MCF 10A (cell line): ENCODE data around the gene GPALPP1. TPM values are rescaled to one million over a fixed set of nuclear protein-coding genes. Genes with fewer than 3 reads are reported as not detected.

Source experiments
- BruUV-seq: library from RNA; stranded (reverse); fragments of 400-500 nt; replicated peaks from 2 replicates; lab custom pipeline; 2021; lab: Mats Ljungman, UMichigan
- CTCF ChIA-PET: fragments of 300-600 bp; sonication (Branson Sonifier 250); formaldehyde crosslinking; extraction: SDS; loops from one replicate; lab custom pipeline; 2021; ENCODE audit warnings: antibody characterized with exemption, inconsistent platforms; lab: Yijun Ruan, JAX
- POLR2A ChIA-PET: fragments of 300-600, 350-650 bp; sonication (Branson Sonifier 250); formaldehyde crosslinking; extraction: SDS; loops from one replicate; lab custom pipeline; 2020; ENCODE audit warnings: antibody characterized with exemption, inconsistent platforms; lab: Yijun Ruan, JAX
- DNase-seq: peaks from one replicate; pipeline ENCODE4 v3.0.0-alpha.2; 2018; ENCODE audit not compliant: unreplicated experiment
- H3K27ac Mint-ChIP-seq: one replicate; pipeline ENCODE4 v1.8.0; 2022; ENCODE audit warnings: mild to moderate bottlenecking, low read depth, mixed read lengths; ENCODE audit not compliant: unreplicated experiment
- H3K27me3 Mint-ChIP-seq: one replicate; pipeline ENCODE4 v1.8.0; 2022; ENCODE audit warnings: mixed read lengths; ENCODE audit not compliant: insufficient read depth, unreplicated experiment
- H3K36me3 Mint-ChIP-seq: one replicate; pipeline ENCODE4 v1.8.0; 2022; ENCODE audit warnings: mild to moderate bottlenecking, moderate library complexity, mixed read lengths; ENCODE audit not compliant: insufficient read depth, unreplicated experiment
- H3K4me1 Mint-ChIP-seq: one replicate; pipeline ENCODE4 v1.8.0; 2022; ENCODE audit warnings: mixed read lengths; ENCODE audit not compliant: insufficient read depth, unreplicated experiment
- H3K4me3 Mint-ChIP-seq: one replicate; pipeline ENCODE4 v1.8.0; 2022; ENCODE audit warnings: mild to moderate bottlenecking, moderate library complexity, mixed read lengths; ENCODE audit not compliant: unreplicated experiment
- H3K9me3 Mint-ChIP-seq: one replicate; pipeline ENCODE4 v1.8.0; 2022; ENCODE audit warnings: mixed read lengths; ENCODE audit not compliant: unreplicated experiment
- intact Hi-C: fragments of 100-400 bp; cut with micrococcal nuclease; formaldehyde crosslinking; loops from 2 replicates; pipeline ENCODE4 v1.14.1; 2022
- total RNA-seq: library from RNA; stranded (reverse); gene quantifications from 2 replicates; pipeline ENCODE4 v1.2.3, GENCODE V29; 2022
- TF ChIP-seq, protein P1 (sequence below): fragments of 200-600 bp; IDR thresholded peaks from one replicate; pipeline ENCODE4 v1.8.0; 2022; ENCODE audit warnings: antibody characterized with exemption, mild to moderate bottlenecking; ENCODE audit not compliant: unreplicated experiment

The GPALPP1 gene
- total RNA-seq, 1 experiment from 2014 or later = 21.0 TPM

DNA sequence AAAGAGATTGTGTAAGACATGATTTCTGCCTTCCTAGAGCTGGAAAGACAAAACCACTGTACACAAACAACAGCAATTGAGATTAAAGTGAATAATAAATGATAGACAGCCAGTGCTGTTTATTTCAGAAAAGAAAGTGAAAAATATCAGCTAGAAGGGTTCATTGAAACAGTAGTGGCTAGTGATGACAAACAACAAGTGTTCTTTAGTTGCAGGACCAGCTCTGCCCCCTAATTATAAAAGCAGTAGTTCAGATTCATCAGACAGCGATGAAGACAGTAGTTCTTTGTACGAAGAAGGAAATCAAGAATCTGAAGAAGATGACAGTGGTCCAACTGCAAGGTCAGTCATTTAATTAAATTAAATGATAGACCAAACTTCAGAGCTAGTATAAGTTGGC is 14.8 kb downstream of the GPALPP1 start:
- TF ChIP-seq, protein P1, sequence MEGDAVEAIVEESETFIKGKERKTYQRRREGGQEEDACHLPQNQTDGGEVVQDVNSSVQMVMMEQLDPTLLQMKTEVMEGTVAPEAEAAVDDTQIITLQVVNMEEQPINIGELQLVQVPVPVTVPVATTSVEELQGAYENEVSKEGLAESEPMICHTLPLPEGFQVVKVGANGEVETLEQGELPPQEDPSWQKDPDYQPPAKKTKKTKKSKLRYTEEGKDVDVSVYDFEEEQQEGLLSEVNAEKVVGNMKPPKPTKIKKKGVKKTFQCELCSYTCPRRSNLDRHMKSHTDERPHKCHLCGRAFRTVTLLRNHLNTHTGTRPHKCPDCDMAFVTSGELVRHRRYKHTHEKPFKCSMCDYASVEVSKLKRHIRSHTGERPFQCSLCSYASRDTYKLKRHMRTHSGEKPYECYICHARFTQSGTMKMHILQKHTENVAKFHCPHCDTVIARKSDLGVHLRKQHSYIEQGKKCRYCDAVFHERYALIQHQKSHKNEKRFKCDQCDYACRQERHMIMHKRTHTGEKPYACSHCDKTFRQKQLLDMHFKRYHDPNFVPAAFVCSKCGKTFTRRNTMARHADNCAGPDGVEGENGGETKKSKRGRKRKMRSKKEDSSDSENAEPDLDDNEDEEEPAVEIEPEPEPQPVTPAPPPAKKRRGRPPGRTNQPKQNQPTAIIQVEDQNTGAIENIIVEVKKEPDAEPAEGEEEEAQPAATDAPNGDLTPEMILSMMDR = no peak
- no peak for DNase-seq
- Mint-ChIP-seq H3K36me3 (peaks cover 55% of the 10 kb centered on the region), H3K4me3 (no peak overlapping the region), H3K27me3 (no peaks in the 10 kb centered on the region), H3K9me3 (no peaks in the 10 kb centered on the region), H3K27ac (no peak overlapping the region), H3K4me1 (no peaks in the 10 kb centered on the region)
- CTCF ChIA-PET = interaction anchor here (1.0 kb wide), 1 partner anchor 306 kb away, joined by 3 read pairs; no protein-coding TSS in a partner anchor
- no TSS peak for BruUV-seq
- POLR2A ChIA-PET = no interaction called here
- intact Hi-C loops = no loop called here

DNA sequence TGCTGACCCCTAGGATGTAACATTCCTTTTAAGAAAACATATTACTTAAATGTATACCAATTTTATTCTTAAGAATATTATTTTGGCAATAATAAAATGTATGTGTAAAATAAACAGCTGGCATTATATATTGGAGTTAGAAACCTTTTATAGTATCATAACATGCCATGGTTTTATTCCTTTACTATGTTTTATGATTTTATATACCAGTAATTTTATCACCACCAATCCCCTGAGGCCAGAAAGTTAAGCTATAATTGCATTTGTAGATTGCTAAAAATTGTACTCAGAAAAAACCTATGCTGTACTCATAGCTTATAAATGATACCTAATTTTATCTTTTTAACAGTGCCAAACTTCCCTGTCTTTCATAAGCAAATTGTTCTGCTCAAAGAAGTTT is 17.9 kb downstream of the GPALPP1 start:
- ChIA-PET CTCF (interaction anchor here (1.2 to 1.3 kb wide), 3 partner anchors 19 to 274 kb away, joined by 3 read pairs; no protein-coding TSS in a partner anchor), POLR2A (interaction anchor here (1.1 to 2.4 kb wide), 2 partner anchors 10 to 11 kb away, joined by 3 to 7 read pairs; no protein-coding TSS in a partner anchor)
- no peak for DNase-seq
- H3K27me3 Mint-ChIP-seq = no peaks in the 10 kb centered on the region
- H3K36me3 Mint-ChIP-seq = peaks cover 72% of the 10 kb centered on the region
- H3K4me3 Mint-ChIP-seq = no peak overlapping the region
- TF ChIP-seq, protein P1 = no peak
- no peaks in the 10 kb centered on the region for H3K4me1 Mint-ChIP-seq
- H3K9me3 Mint-ChIP-seq = no peaks in the 10 kb centered on the region
- intact Hi-C loops = no loop called here
- no peak overlapping the region for H3K27ac Mint-ChIP-seq
- BruUV-seq = no TSS peak

DNA sequence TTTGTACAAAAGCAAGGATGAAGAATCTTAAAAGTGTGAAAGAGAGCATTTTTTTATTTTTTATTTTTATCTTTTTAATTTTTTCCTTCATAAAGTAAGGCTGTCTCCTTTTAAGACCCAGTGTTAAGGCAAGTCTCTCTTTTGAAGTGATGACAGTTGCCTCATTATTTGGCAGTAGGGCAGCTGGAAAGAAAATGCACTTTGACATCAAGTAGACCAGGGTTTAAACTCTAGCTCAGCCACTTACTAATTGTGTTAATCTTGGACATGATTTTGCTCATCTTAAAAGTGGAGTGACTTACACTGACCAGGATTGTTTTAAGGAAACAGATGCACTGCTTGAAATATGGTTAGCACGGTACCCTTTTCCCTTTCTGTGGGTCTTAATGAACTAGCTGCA is 18.5 kb downstream of the GPALPP1 start:
- TF ChIP-seq, protein P1 = no peak
- H3K4me3 Mint-ChIP-seq = no peak overlapping the region
- H3K36me3 Mint-ChIP-seq = peaks cover 66% of the 10 kb centered on the region
- ChIA-PET POLR2A (interaction anchor here (1.1 to 2.4 kb wide), 2 partner anchors 10 kb away, joined by 3 to 7 read pairs; no protein-coding TSS in a partner anchor), CTCF (interaction anchor here (0.6 to 1.2 kb wide), 2 partner anchors 16 to 273 kb away, joined by 3 to 4 read pairs; no protein-coding TSS in a partner anchor)
- BruUV-seq = no TSS peak
- H3K9me3 Mint-ChIP-seq = no peaks in the 10 kb centered on the region
- no peak overlapping the region for H3K27ac Mint-ChIP-seq
- H3K27me3 Mint-ChIP-seq = no peaks in the 10 kb centered on the region
- H3K4me1 Mint-ChIP-seq = no peaks in the 10 kb centered on the region
- DNase-seq = no peak
- intact Hi-C loops = no loop called here

DNA sequence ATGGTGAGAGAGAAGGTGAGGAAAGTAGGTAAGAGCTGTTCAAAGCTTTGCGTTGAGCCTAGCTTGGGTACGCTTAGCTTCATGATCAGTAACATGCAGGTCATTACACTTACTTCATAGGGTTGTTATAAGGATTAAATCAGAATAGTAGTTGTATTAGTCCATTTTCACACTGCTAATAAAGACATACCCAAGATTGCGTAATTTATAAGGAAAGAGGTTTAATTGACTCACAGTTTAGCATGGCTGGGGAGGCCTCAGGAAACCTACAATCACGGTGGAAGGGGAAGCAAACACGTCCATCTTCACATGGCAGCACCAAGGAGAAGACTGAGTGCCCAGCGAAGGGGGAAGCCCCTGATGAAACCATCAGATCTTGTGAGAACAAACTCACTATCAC is 21.9 kb downstream of the GPALPP1 start:
- Mint-ChIP-seq H3K9me3 (no peaks in the 10 kb centered on the region), H3K36me3 (peaks cover 66% of the 10 kb centered on the region), H3K4me3 (no peak overlapping the region), H3K27me3 (no peaks in the 10 kb centered on the region), H3K4me1 (no peaks in the 10 kb centered on the region), H3K27ac (no peak overlapping the region)
- TF ChIP-seq, protein P1 = no peak
- no peak for DNase-seq
- ChIA-PET POLR2A (interaction anchor here (0.5 kb wide), 1 partner anchor 25 kb away, joined by 4 read pairs; no protein-coding TSS in a partner anchor), CTCF (interaction anchor here (0.7 to 1.5 kb wide), 4 partner anchors 92 to 460 kb away, joined by 3 to 4 read pairs (median 4); no protein-coding TSS in a partner anchor)
- intact Hi-C loops = no loop called here
- no TSS peak for BruUV-seq
